K562 (cell line): ENCODE data around the gene FAM131C. TPM values are rescaled to one million over a fixed set of nuclear protein-coding genes. Genes with fewer than 3 reads are reported as not detected.

Source experiments
- LCOR ChIP-seq: sonication (generic); formaldehyde crosslinking; IDR thresholded peaks from 2 replicates; pipeline ENCODE4 v1.8.0; 2022; ENCODE audit warnings: mild to moderate bottlenecking, missing genetic modification reagents
- SMAD4 ChIP-seq: fragments of 250-450 bp; sonication (Bioruptor Pico); conservative IDR thresholded peaks from 2 replicates; pipeline ENCODE4 v1.8.0; 2021; ENCODE audit warnings: inconsistent platforms, mild to moderate bottlenecking, moderate library complexity
- STAT6 ChIP-seq: sonication (generic); formaldehyde crosslinking; IDR thresholded peaks from 2 replicates; pipeline ENCODE4 v1.8.1; 2023; ENCODE audit warnings: mild to moderate bottlenecking, missing genetic modification reagents
- ZBTB40 ChIP-seq, 2 experiments: fragments of 450-650 bp in 1 of 2; sonication (generic) in 1 of 2; formaldehyde crosslinking in 1 of 2; IDR thresholded peaks; 2 replicates each; pipeline versions ENCODE4 v1.7.1 to v1.9.0; 2016 to 2022; ENCODE audit warnings: inconsistent platforms in 1 of 2, mild to moderate bottlenecking in 1 of 2, missing genetic modification reagents in 1 of 2
- ZNF407 ChIP-seq: fragments of 450-650 bp; IDR thresholded peaks from 2 replicates; pipeline ENCODE4 v1.6.1; 2016; ENCODE audit warnings: low read depth
- polyA plus RNA-seq, 8 experiments: library from polyadenylated mRNA; depleted of rRNA in 4 of 8; stranded (reverse) in 5 of 8; unstranded in 3 of 8; fragments of >200 nt; fragmentation: Nextera tagmentation in 2 of 8; fragmentation: Illumina TruSeq in 1 of 8; extraction: Ambion mirVana in 2 of 8; extraction: Trizol in 1 of 8; gene quantifications; 2 replicates each; pipeline versions ENCODE4 v1.2.1 to v1.2.3, GENCODE V29; 2011 to 2014; ENCODE audit warnings: inconsistent platforms in 1 of 8, missing spikeins in 1 of 8
- total RNA-seq, 7 experiments: library from RNA; depleted of rRNA in 6 of 7; stranded (reverse); fragments of >200 nt in 6 of 7; fragmentation: Illumina TruSeq in 2 of 7; extraction: Trizol in 2 of 7; gene quantifications; 2 replicates each; pipeline versions ENCODE4 v1.2.1 to v1.2.3, GENCODE V29; 2011 to 2021; ENCODE audit warnings: low replicate concordance in 1 of 7

The FAM131C gene
- total and polyA plus RNA-seq, 9 of the 15 experiments (the other 6 are each of a cell fraction or from before 2014, with no cell fraction given): 0.10 to 0.29 (median 0.16) TPM; not detected in 6

GRCh38 chr1:16082283-16083038 is 9.0 kb upstream of the FAM131C start (continued):
- no peak for TF ChIP-seq STAT6 (CRISPR knock-in tag)
- no peak for TF ChIP-seq SMAD4 (CRISPR knock-in tag)
- 0 out of 2 replicates have a peak, but pooled peaks have one; percentile 38 for TF ChIP-seq LCOR (CRISPR knock-in tag)
- TF ChIP-seq ZBTB40 (IDR thresholded peaks at IDR 0.05): no peak
- TF ChIP-seq ZBTB40 (CRISPR knock-in tag; IDR thresholded peaks at IDR 0.05): no peak
- no peak for TF ChIP-seq ZNF407
